GM23338 (cell line): Measurements from ENCODE around the gene NOL12. TPM values are rescaled to one million over a fixed set of nuclear protein-coding genes. Genes with fewer than 3 reads are reported as not detected.
"Not testable (repeated sequence)": the region's sequence is repeated elsewhere in the genome, so short reads cannot be mapped to it uniquely, and the experiment has no call there.

Experiments used
- ATAC-seq: fragments of 200-7000 bp; cut with Tn5 transposase; 3 replicates; pipeline ENCODE4 v1.9.1; 2020
- DNase-seq: peaks from one replicate; pipeline ENCODE4 v3.0.0-alpha.2; 2015; ENCODE audit warnings: low spot score
- H2AFZ ChIP-seq: fragments of 200-600 bp; sonication (generic); 2 replicates; pipeline ENCODE4 v1.8.0; 2016; ENCODE audit warnings: antibody characterized with exemption, mild to moderate bottlenecking, moderate library complexity
- H3F3A ChIP-seq: fragments of 200-600 bp; sonication (generic); replicated peaks from 2 replicates; pipeline ENCODE4 v1.8.0; 2017; ENCODE audit warnings: antibody characterized with exemption, mixed run types, low read depth
- H3K27ac ChIP-seq: fragments of 200-600 bp; sonication (generic); 2 replicates; pipeline ENCODE4 v1.6.1; 2016; ENCODE audit warnings: low read depth
- H3K27me3 ChIP-seq: fragments of 200-600 bp; sonication (generic); 2 replicates; pipeline ENCODE4 v1.8.0; 2016; ENCODE audit warnings: mild to moderate bottlenecking, mixed run types, moderate library complexity; ENCODE audit not compliant: insufficient read depth
- H3K36me3 ChIP-seq: fragments of 200-600 bp; sonication (generic); 2 replicates; pipeline ENCODE4 v1.8.0; 2016; ENCODE audit warnings: mild to moderate bottlenecking; ENCODE audit not compliant: insufficient read depth
- H3K4me1 ChIP-seq: fragments of 200-600 bp; sonication (generic); 2 replicates; pipeline ENCODE4 v1.8.0; 2016; ENCODE audit warnings: mild to moderate bottlenecking, moderate library complexity; ENCODE audit not compliant: insufficient read depth
- H3K4me2 ChIP-seq: fragments of 200-600 bp; sonication (generic); 2 replicates; pipeline ENCODE4 v1.7.1; 2017; ENCODE audit warnings: mixed run types
- H3K4me3 ChIP-seq: fragments of 200-600 bp; sonication (generic); 2 replicates; pipeline ENCODE4 v1.6.1; 2016; ENCODE audit warnings: mixed run types
- H3K79me2 ChIP-seq: fragments of 200-600 bp; sonication (generic); replicated peaks from 2 replicates; pipeline ENCODE4 v1.8.0; 2017; ENCODE audit warnings: mild to moderate bottlenecking; ENCODE audit not compliant: insufficient read depth
- H3K9me2 ChIP-seq: fragments of 200-600 bp; sonication (generic); 2 replicates; pipeline ENCODE4 v1.8.0; 2017; ENCODE audit not compliant: insufficient read depth
- H4K20me1 ChIP-seq: fragments of 200-600 bp; sonication (generic); replicated peaks from 2 replicates; pipeline ENCODE4 v1.8.0; 2017; ENCODE audit warnings: mild to moderate bottlenecking; ENCODE audit not compliant: insufficient read depth
- H3K27ac Mint-ChIP-seq: 2 replicates; pipeline ENCODE4 v1.8.0; 2020; ENCODE audit warnings: inconsistent platforms, mild to moderate bottlenecking, moderate library complexity, mixed read lengths
- H3K27me3 Mint-ChIP-seq: 3 replicates; pipeline ENCODE4 v1.8.0; 2022; ENCODE audit warnings: low read depth, mild to moderate bottlenecking, moderate library complexity, mixed read lengths, inconsistent platforms; ENCODE audit not compliant: insufficient read depth, poor library complexity
- H3K36me3 Mint-ChIP-seq: 3 replicates; pipeline ENCODE4 v1.8.0; 2021; ENCODE audit warnings: low read depth, mild to moderate bottlenecking, inconsistent platforms, moderate library complexity, mixed read lengths
- H3K4me1 Mint-ChIP-seq: 3 replicates; pipeline ENCODE4 v1.8.0; 2020; ENCODE audit warnings: mild to moderate bottlenecking, inconsistent platforms, mixed read lengths
- H3K4me3 Mint-ChIP-seq: 3 replicates; pipeline ENCODE4 v1.8.0; 2021; ENCODE audit warnings: moderate library complexity, mild to moderate bottlenecking, inconsistent platforms, mixed read lengths
- H3K9me3 Mint-ChIP-seq: 3 replicates; pipeline ENCODE4 v1.8.0; 2020; ENCODE audit warnings: moderate library complexity, mild to moderate bottlenecking, inconsistent platforms, mixed read lengths
- CREB1 ChIP-seq: fragments of 250-450 bp; sonication (Bioruptor Pico); IDR thresholded peaks from 2 replicates; pipeline ENCODE4 v1.5.0; 2020; ENCODE audit warnings: low read depth, mild to moderate bottlenecking, moderate library complexity
- ETS1 ChIP-seq: IDR thresholded peaks from 2 replicates; pipeline ENCODE4 v1.6.1; 2016; ENCODE audit warnings: antibody characterized with exemption
- EZH2 ChIP-seq: fragments of 200-600 bp; sonication (generic); IDR thresholded peaks from one replicate; pipeline ENCODE4 v1.8.0; 2017; ENCODE audit warnings: antibody characterized with exemption, mild to moderate bottlenecking, low read depth; ENCODE audit not compliant: unreplicated experiment
- EZH2phosphoT487 ChIP-seq: fragments of 200-600 bp; sonication (generic); IDR thresholded peaks from one replicate; pipeline ENCODE4 v1.8.1; 2018; ENCODE audit warnings: antibody characterized with exemption; ENCODE audit not compliant: unreplicated experiment
- JUNB ChIP-seq: IDR thresholded peaks from one replicate; pipeline ENCODE4 v1.6.1; 2016; ENCODE audit warnings: antibody characterized with exemption; ENCODE audit not compliant: unreplicated experiment
- NANOG ChIP-seq: IDR thresholded peaks from 2 replicates; pipeline ENCODE4 v1.6.1; 2016; ENCODE audit warnings: antibody characterized with exemption, borderline replicate concordance
- POLR2AphosphoS5 ChIP-seq: IDR thresholded peaks from 2 replicates; pipeline ENCODE4 v1.6.1; 2016; ENCODE audit warnings: antibody characterized with exemption, low read depth
- REST ChIP-seq: IDR thresholded peaks from one replicate; pipeline ENCODE4 v1.6.1; 2018; ENCODE audit warnings: antibody characterized with exemption; ENCODE audit not compliant: unreplicated experiment
- STAT1 ChIP-seq: IDR thresholded peaks from one replicate; pipeline ENCODE4 v1.6.1; 2016; ENCODE audit warnings: antibody characterized with exemption; ENCODE audit not compliant: unreplicated experiment
- ZNF114 ChIP-seq: fragments of 250-450 bp; sonication (Bioruptor Pico); IDR thresholded peaks from 2 replicates; pipeline ENCODE4 v1.5.0; 2020; ENCODE audit warnings: mild to moderate bottlenecking, moderate library complexity
- ZNF331 ChIP-seq: fragments of 250-450 bp; sonication (Bioruptor Pico); IDR thresholded peaks from 2 replicates; pipeline ENCODE4 v1.5.0; 2020; ENCODE audit warnings: low read depth, mild to moderate bottlenecking, moderate library complexity
- polyA plus RNA-seq: library from polyadenylated mRNA; unstranded; fragments of >200 nt; fragmentation: Nextera tagmentation; extraction: Ambion mirVana; gene quantifications from 2 replicates; pipeline ENCODE4 v1.2.1, GENCODE V29; 2016
- total RNA-seq: library from RNA; depleted of rRNA; stranded (reverse); fragments of >200 nt; shearing (Covaris generic); gene quantifications from 2 replicates; pipeline ENCODE4 v1.2.3, GENCODE V29; 2014

Gene NOL12
- total and polyA plus RNA-seq, 2 experiments from 2014 or later, result 22.2 to 48.5 TPM

GRCh38 chr22:37716708-37717107, 30.6 kb downstream of the NOL12 start (continued):
- no peak for TF ChIP-seq NANOG
- TF ChIP-seq ZNF331 (CRISPR knock-in tag), result no peak
- TF ChIP-seq POLR2AphosphoS5, result no peak
- no peak for TF ChIP-seq EZH2

- H3K27me3 ChIP-seq, H3K4me3 ChIP-seq, H3F3A ChIP-seq, H3K4me1 ChIP-seq, H3K27ac ChIP-seq, ATAC-seq, H3K27ac Mint-ChIP-seq, H3K9me2 ChIP-seq, H3K9me3 Mint-ChIP-seq, H3K4me2 ChIP-seq, H3K4me1 Mint-ChIP-seq, DNase-seq, H3K36me3 ChIP-seq, H2AFZ ChIP-seq, H4K20me1 ChIP-seq, H3K4me3 Mint-ChIP-seq, H3K79me2 ChIP-seq: not testable (repeated sequence)
- H3K36me3 Mint-ChIP-seq, result peaks cover 41% of the 10 kb centered on the region
- H3K27me3 Mint-ChIP-seq, result peaks cover 20% of the 10 kb centered on the region
Measured at GRCh38 chr22:37717235-37717634, 31.1 kb downstream of the NOL12 start.

- DNase-seq, H3K27me3 ChIP-seq, H3K27ac Mint-ChIP-seq, ATAC-seq, H3F3A ChIP-seq, H3K4me1 Mint-ChIP-seq, H3K36me3 ChIP-seq, H3K27ac ChIP-seq, H3K4me3 Mint-ChIP-seq, H3K79me2 ChIP-seq, H3K9me2 ChIP-seq, H2AFZ ChIP-seq, H3K4me3 ChIP-seq, H3K4me1 ChIP-seq, H3K9me3 Mint-ChIP-seq, H4K20me1 ChIP-seq, H3K4me2 ChIP-seq: not testable (repeated sequence)
- H3K27me3 Mint-ChIP-seq, result peaks cover 20% of the 10 kb centered on the region
- H3K36me3 Mint-ChIP-seq, result peaks cover 46% of the 10 kb centered on the region
Measured at GRCh38 chr22:37717746-37718305, 31.7 kb downstream of the NOL12 start.

- Mint-ChIP-seq H3K36me3 (peaks cover 32% of the 10 kb centered on the region), H3K4me1 (no peaks in the 10 kb centered on the region; the same call in 2 of the 3 replicates), H3K27me3 (peaks cover 28% of the 10 kb centered on the region), H3K9me3 (peaks cover 7% of the 10 kb centered on the region; the same call in 2 of the 3 replicates), H3K4me3 (no peak overlapping the region), H3K27ac (no peak overlapping the region)
- H3K4me1 ChIP-seq, result no peaks in the 10 kb centered on the region
- no peak for ATAC-seq
- no peak overlapping the region for H3K4me2 ChIP-seq
- no peaks in the 10 kb centered on the region for H3K36me3 ChIP-seq
- H3F3A ChIP-seq, result no peaks in the 10 kb centered on the region
- H2AFZ ChIP-seq, result no peak overlapping the region
- H3K9me2 ChIP-seq, result no peaks in the 10 kb centered on the region
- no peak for DNase-seq
- peaks cover 3% of the 10 kb centered on the region for H4K20me1 ChIP-seq
- H3K79me2 ChIP-seq, result no peaks in the 10 kb centered on the region
- H3K27ac ChIP-seq, result no peak overlapping the region
- H3K4me3 ChIP-seq, result no peak overlapping the region
- H3K27me3 ChIP-seq, result peaks cover 4% of the 10 kb centered on the region; the same call in 1 of the 2 replicates
- TF ChIP-seq JUNB (no peak), CREB1 (CRISPR knock-in tag) (no peak), NANOG (no peak), EZH2phosphoT487 (no peak), ZNF331 (CRISPR knock-in tag) (no peak), STAT1 (no peak), REST (no peak), ETS1 (no peak), EZH2 (no peak), ZNF114 (CRISPR knock-in tag) (no peak), POLR2AphosphoS5 (no peak)
Measured at GRCh38 chr22:37725551-37726240, 39.6 kb downstream of the NOL12 start.
